A204.1 (cell line): ENCODE results near the gene GNG7.

Experiments
- FAIRE-seq: peaks from 2 replicates; lab custom pipeline; 2012; peaks lifted over from hg19 to GRCh38; lab: Jason Lieb, UNC

GNG7 gene

GRCh38 chr19:2461751-2462634 lies 240.5 kb downstream of the GNG7 start:
- FAIRE-seq: peak; percentile 44
